ENCODE data around the gene F7. TPM values are rescaled to one million over a fixed set of nuclear protein-coding genes. Genes with fewer than 3 reads are reported as not detected.

The F7 gene
- total and polyA plus RNA-seq, 2 donors = 0.30 to 0.63 TPM

- Histone ChIP-seq H3K4me1 (ENCODE audit: insufficient read depth) (no peaks in the 10 kb centered on the region), H3K36me3 (ENCODE audit: insufficient read depth) (no peaks in the 10 kb centered on the region), H3K4me3 (ENCODE audit: low read depth, low read length) (no peak overlapping the region), H3K27ac (ENCODE audit: low read depth) (no peak overlapping the region)
- DNase-seq (ENCODE audit: extremely low spot score) = no peak
- 89% methylated on average over 39 of the region's 39 CpGs for WGBS
Measured at GRCh38 chr13:113086991-113087922, 18.3 kb upstream of the F7 start.

DNA sequence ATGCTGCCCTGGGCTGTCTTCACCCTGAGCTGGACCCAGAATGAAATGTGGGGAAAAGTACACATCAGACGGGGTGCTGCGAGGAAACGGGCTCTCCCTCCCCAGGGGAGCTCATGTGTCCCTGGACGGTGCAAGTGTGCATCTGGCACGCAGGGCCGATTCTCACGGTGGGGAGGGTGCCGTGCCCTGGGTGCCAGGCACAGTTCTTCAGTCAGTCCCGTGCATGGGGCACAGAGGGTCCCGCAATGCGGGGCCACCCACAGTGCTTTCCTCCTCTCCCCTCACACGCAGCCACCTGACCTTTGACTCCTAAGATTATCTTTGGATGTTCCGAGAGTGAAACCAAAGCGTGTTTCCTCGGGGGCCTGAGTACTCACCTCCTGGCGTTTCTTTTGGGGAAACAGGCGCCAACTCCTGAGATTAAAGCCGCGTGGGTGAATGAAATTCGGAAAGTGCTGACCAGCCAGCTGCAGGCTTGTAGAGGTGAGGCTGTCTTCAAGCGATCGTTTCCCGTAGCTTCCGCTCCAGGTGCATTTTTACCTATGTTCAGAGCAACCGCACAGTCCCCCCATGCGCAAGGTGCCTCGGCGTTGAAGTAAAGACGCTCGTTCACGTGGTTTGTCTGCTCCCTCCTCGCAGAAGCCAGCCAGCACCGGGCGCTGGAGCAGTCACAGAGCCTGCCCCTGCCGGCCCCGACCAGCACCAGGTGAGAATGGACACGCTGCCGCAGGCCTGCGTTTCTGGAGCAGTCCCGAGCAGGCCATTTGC, 17.5 kb upstream of the F7 start:
- DNase-seq (ENCODE audit: extremely low spot score) = no peak
- Histone ChIP-seq H3K36me3 (ENCODE audit: insufficient read depth) (no peaks in the 10 kb centered on the region), H3K27ac (ENCODE audit: low read depth) (no peak overlapping the region), H3K4me3 (ENCODE audit: low read depth, low read length) (no peak overlapping the region), H3K4me1 (ENCODE audit: insufficient read depth) (no peaks in the 10 kb centered on the region)
- WGBS = 88% methylated on average over 40 of the region's 40 CpGs

GRCh38 chr13:113088691-113089020, 16.9 kb upstream of the F7 start:
- Histone ChIP-seq H3K4me1 (ENCODE audit: insufficient read depth) (no peaks in the 10 kb centered on the region), H3K27ac (ENCODE audit: low read depth) (no peak overlapping the region), H3K36me3 (ENCODE audit: insufficient read depth) (no peaks in the 10 kb centered on the region), H3K4me3 (ENCODE audit: low read depth, low read length) (no peak overlapping the region)
- DNase-seq (ENCODE audit: extremely low spot score) = no peak
- WGBS = 85% methylated on average over 17 of the region's 17 CpGs

DNA sequence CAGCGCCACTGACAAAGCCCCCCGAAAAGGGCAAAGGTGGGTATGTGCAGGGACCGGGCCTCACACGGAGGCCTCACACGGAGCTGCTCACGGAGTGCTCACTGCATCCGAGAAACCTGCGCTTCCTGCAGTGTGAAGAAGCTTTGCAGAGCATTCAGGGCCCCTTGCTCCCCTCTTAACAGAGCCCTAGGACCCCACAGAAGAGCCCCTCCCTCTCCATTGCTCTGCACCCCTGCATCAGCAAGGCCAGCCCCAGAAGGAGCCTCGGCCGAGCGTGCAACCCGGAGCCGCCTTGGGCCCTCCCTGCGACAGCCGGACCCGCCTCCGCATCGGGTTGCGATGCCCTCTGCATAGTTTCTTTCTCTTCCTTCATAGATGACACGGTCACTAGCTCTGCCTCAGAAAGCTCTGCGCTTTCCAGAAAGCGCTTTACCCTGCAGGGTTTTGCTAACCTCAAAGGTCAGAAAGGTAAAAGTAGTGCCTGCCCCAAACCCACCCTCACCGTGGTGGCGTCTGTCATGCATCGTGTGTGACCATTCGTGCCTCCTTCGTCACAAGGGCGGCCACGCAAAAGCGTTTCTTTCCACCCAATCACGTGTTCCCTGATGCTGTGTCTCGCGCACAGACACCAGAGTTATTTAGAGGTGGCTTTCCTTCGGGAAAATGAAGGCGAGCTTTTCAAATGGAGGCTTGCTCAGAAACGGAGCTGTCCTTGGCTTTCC, 15.7 kb upstream of the F7 start:
- Histone ChIP-seq H3K36me3 (ENCODE audit: insufficient read depth) (no peaks in the 10 kb centered on the region), H3K27ac (ENCODE audit: low read depth) (no peak overlapping the region), H3K4me1 (ENCODE audit: insufficient read depth) (no peaks in the 10 kb centered on the region), H3K4me3 (ENCODE audit: low read depth, low read length) (no peak overlapping the region)
- 76% methylated on average over 36 of the region's 36 CpGs for WGBS
- DNase-seq (ENCODE audit: extremely low spot score) = no peak

GRCh38 chr13:113090415-113090770, 15.2 kb upstream of the F7 start:
- DNase-seq (ENCODE audit: extremely low spot score) = no peak
- Histone ChIP-seq H3K36me3 (ENCODE audit: insufficient read depth) (no peaks in the 10 kb centered on the region), H3K4me1 (ENCODE audit: insufficient read depth) (no peaks in the 10 kb centered on the region), H3K4me3 (ENCODE audit: low read depth, low read length) (no peak overlapping the region), H3K27ac (ENCODE audit: low read depth) (no peak overlapping the region)
- WGBS = 87% methylated on average over 13 of the region's 13 CpGs

- WGBS = 90% methylated on average over 24 of the region's 24 CpGs
- no peak overlapping the region for H3K4me3 ChIP-seq (ENCODE audit: low read depth, low read length)
- H3K4me1 ChIP-seq (ENCODE audit: insufficient read depth) = no peaks in the 10 kb centered on the region
- no peak overlapping the region for H3K27ac ChIP-seq (ENCODE audit: low read depth)
- H3K36me3 ChIP-seq (ENCODE audit: insufficient read depth) = no peaks in the 10 kb centered on the region
- DNase-seq (ENCODE audit: extremely low spot score) = no peak
Measured at GRCh38 chr13:113090806-113091205, 14.8 kb upstream of the F7 start.

DNA sequence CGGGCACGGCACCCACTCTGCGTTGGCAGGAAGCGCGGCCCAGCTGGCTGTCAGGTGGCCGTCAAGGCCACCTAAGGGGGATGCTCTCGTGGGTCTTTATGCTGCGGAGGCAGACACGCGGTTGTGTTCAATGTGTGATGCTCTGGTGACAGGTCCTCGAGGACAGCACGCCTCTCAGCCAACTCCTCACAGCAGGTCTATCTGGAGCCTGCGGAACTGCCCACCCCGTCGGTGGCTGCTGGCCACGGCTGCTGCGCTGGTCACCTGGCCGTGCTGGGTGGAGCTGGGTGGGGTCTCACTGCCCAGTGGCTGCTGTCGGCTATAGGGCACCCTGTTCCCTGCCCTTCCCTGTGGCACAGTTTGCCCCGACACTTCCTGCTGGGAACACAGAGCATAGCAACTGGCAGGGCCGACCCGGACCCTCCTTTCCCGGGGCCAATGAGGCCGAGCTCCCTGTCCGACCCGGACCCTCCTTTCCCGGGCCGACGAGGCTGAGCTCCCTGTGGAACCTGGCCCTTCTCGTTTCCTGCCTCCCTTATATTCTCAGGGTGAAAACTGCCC, 14.3 kb upstream of the F7 start:
- Histone ChIP-seq H3K4me3 (ENCODE audit: low read depth, low read length) (no peak overlapping the region), H3K4me1 (ENCODE audit: insufficient read depth) (no peaks in the 10 kb centered on the region), H3K36me3 (ENCODE audit: insufficient read depth) (no peaks in the 10 kb centered on the region), H3K27ac (ENCODE audit: low read depth) (no peak overlapping the region)
- no peak for DNase-seq (ENCODE audit: extremely low spot score)
- WGBS = 86% methylated on average over 30 of the region's 30 CpGs

- WGBS = 90% methylated on average over 33 of the region's 33 CpGs
- H3K27ac ChIP-seq (ENCODE audit: low read depth) = no peak overlapping the region
- no peaks in the 10 kb centered on the region for H3K36me3 ChIP-seq (ENCODE audit: insufficient read depth)
- no peaks in the 10 kb centered on the region for H3K4me1 ChIP-seq (ENCODE audit: insufficient read depth)
- DNase-seq (ENCODE audit: extremely low spot score) = no peak
- H3K4me3 ChIP-seq (ENCODE audit: low read depth, low read length) = no peak overlapping the region
Measured at GRCh38 chr13:113091891-113092775, 13.5 kb upstream of the F7 start.

GRCh38 chr13:113092776-113093579, 12.6 kb upstream of the F7 start:
- WGBS = 91% methylated on average over 25 of the region's 25 CpGs
- Histone ChIP-seq H3K4me1 (ENCODE audit: insufficient read depth) (no peaks in the 10 kb centered on the region), H3K36me3 (ENCODE audit: insufficient read depth) (no peaks in the 10 kb centered on the region), H3K4me3 (ENCODE audit: low read depth, low read length) (no peak overlapping the region), H3K27ac (ENCODE audit: low read depth) (no peak overlapping the region)
- DNase-seq (ENCODE audit: extremely low spot score) = no peak

DNA sequence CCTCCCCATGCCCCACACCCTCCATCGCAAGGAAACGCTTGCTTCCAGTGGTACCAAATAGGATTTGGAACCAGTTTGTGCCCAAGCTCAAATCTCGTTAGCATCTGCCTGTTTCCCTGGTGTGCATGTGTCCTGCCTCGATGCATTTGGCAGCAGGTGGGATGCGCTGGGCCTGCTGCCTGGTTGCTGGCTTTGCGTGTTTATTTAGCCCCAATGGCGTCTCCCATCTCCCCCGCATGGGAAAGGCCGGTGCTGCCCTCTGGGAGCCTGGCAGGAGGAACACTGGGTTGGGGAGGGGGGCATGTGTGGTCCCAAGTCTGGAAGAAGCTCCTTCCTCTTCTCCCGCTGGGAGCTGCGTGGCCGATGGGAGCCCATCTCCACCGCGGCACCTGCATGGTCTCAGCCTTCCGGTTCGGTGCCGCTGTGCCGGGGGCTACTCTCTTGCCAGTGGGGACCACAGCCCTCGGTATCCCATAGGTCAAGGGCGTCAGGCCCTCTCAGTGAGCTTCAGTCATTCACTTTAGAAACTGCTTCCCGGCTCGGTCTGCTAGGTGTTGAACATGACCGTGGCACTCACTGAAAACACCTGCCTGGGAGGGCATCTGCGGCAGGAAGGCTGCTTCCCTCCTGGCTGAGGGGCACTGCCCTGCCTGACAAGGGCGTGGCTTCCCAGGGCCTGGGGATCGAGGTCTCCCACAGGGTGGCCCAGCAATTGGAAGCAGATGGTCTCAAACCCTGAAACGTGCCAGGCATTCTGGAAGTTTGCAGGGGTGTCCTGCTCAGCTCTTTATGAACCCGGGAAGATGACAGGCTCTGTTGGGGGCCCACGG, 11.8 kb upstream of the F7 start:
- H3K27ac ChIP-seq (ENCODE audit: low read depth) = no peak overlapping the region
- no peaks in the 10 kb centered on the region for H3K36me3 ChIP-seq (ENCODE audit: insufficient read depth)
- H3K4me3 ChIP-seq (ENCODE audit: low read depth, low read length) = no peak overlapping the region
- H3K4me1 ChIP-seq (ENCODE audit: insufficient read depth) = no peaks in the 10 kb centered on the region
- WGBS = 76% methylated on average over 29 of the region's 29 CpGs
- no peak for DNase-seq (ENCODE audit: extremely low spot score)

DNA sequence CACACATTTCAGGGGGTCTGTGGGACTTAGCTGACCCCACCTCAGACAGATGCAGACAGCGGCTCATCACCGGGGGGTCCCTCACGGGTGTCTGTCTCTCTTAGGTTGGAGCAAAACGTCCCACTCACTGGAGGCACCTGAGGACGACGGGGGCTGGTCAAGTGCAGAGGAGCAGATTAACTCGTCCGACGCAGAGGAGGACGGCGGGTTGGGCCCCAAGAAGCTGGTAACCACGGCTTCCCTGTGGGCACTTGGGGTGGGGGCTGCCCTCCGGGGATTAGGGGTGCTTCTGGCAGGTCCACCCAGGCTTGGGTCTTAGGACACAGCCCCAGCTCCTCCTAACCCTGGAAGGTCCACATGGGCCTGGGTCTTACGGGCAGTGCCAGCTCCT, 11.2 kb upstream of the F7 start:
- no peak overlapping the region for H3K27ac ChIP-seq (ENCODE audit: low read depth)
- H3K4me1 ChIP-seq (ENCODE audit: insufficient read depth) = no peaks in the 10 kb centered on the region
- 78% methylated on average over 14 of the region's 14 CpGs for WGBS
- no peak overlapping the region for H3K4me3 ChIP-seq (ENCODE audit: low read depth, low read length)
- no peak for DNase-seq (ENCODE audit: extremely low spot score)
- H3K36me3 ChIP-seq (ENCODE audit: insufficient read depth) = no peaks in the 10 kb centered on the region
